ENCODE measurements around the gene COX5A. TPM values are rescaled to one million over a fixed set of nuclear protein-coding genes. Genes with fewer than 3 reads are reported as not detected.

Gene COX5A
- total and polyA plus RNA-seq, 2 of the 13 experiments (the other 11 are each of a cell fraction or from before 2014, with no cell fraction given), result 158 to 218 TPM

- TF ChIP-seq POGK (CRISPR knock-in tag; conservative IDR thresholded peaks at IDR 0.05) (no peak), SP5 (CRISPR knock-in tag; IDR thresholded peaks at IDR 0.05; ENCODE audit: borderline replicate concordance, low read depth) (no peak), AGO2 (optimal IDR thresholded peaks at IDR 0.05; ENCODE audit: low read depth, low read length) (no peak), BCL3 (CRISPR knock-in tag; IDR thresholded peaks at IDR 0.05) (no peak), LCORL (IDR thresholded peaks at IDR 0.05) (no peak), LCORL (CRISPR knock-in tag; IDR thresholded peaks at IDR 0.05) (0 out of 2 replicates have a peak, but pooled peaks have one; percentile 6), ZMYM3 (CRISPR knock-in tag; IDR thresholded peaks at IDR 0.05) (no peak), KAT7 (CRISPR knock-in tag; IDR thresholded peaks at IDR 0.05; ENCODE audit: borderline replicate concordance) (no peak), KAT8 (CRISPR knock-in tag; IDR thresholded peaks at IDR 0.05) (no peak), FOXO1 (CRISPR knock-in tag; IDR thresholded peaks at IDR 0.05) (no peak), TMF1 (CRISPR knock-in tag; IDR thresholded peaks at IDR 0.05; ENCODE audit: low read depth) (no peak), PAF1 (CRISPR knock-in tag; IDR thresholded peaks at IDR 0.05) (no peak), JUNB (CRISPR knock-in tag; IDR thresholded peaks at IDR 0.05; ENCODE audit: borderline replicate concordance) (no peak), ZNF251 (CRISPR knock-in tag; IDR thresholded peaks at IDR 0.05) (no peak), KLF6 (CRISPR knock-in tag; IDR thresholded peaks at IDR 0.05) (no peak), TP53 (CRISPR knock-in tag; conservative IDR thresholded peaks at IDR 0.05) (no peak), TBX3 (IDR thresholded peaks at IDR 0.05; ENCODE audit: borderline replicate concordance) (no peak), ZNF772 (CRISPR knock-in tag; IDR thresholded peaks at IDR 0.05) (no peak), HNRNPH1 (optimal IDR thresholded peaks at IDR 0.05; ENCODE audit: low read depth, low read length) (no peak), ZNF639 (CRISPR knock-in tag; conservative IDR thresholded peaks at IDR 0.05) (no peak), KDM5A (IDR thresholded peaks at IDR 0.05; ENCODE audit: borderline replicate concordance, low read length) (no peak), ZMAT3 (CRISPR knock-in tag; conservative IDR thresholded peaks at IDR 0.05) (no peak), TEF (CRISPR knock-in tag; IDR thresholded peaks at IDR 0.05) (no peak), MAF1 (CRISPR knock-in tag; IDR thresholded peaks at IDR 0.05; ENCODE audit: borderline replicate concordance) (no peak)
- TF ChIP-seq, protein P1, sequence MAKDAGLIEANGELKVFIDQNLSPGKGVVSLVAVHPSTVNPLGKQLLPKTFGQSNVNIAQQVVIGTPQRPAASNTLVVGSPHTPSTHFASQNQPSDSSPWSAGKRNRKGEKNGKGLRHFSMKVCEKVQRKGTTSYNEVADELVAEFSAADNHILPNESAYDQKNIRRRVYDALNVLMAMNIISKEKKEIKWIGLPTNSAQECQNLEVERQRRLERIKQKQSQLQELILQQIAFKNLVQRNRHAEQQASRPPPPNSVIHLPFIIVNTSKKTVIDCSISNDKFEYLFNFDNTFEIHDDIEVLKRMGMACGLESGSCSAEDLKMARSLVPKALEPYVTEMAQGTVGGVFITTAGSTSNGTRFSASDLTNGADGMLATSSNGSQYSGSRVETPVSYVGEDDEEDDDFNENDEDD (CRISPR knock-in tag; IDR thresholded peaks at IDR 0.05; ENCODE audit: borderline replicate concordance), result no peak
Observed at GRCh38 chr15:74957476-74958035, 19.7 kb upstream of the COX5A start (continued).

Data from HepG2 (cell line).